ENCODE data around the gene KLC1. TPM values are rescaled to one million over a fixed set of nuclear protein-coding genes. Genes with fewer than 3 reads are reported as not detected.

KLC1 gene
- total and polyA plus RNA-seq, 4 donors: 22.9 to 131 (median 46.0) TPM

GRCh38 chr14:103696070-103696402 is 67.0 kb downstream of the KLC1 start (continued):
- no peak for TF ChIP-seq ZBTB33 (IDR thresholded peaks at IDR 0.05)
- no peak for TF ChIP-seq JUND (IDR thresholded peaks at IDR 0.05)
- TF ChIP-seq, protein P1, sequence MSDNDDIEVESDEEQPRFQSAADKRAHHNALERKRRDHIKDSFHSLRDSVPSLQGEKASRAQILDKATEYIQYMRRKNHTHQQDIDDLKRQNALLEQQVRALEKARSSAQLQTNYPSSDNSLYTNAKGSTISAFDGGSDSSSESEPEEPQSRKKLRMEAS (IDR thresholded peaks at IDR 0.05): no peak
- TF ChIP-seq SP1 (IDR thresholded peaks at IDR 0.05): no peak
- TF ChIP-seq FOXA2 (IDR thresholded peaks at IDR 0.05): no peak
- TF ChIP-seq RXRA (IDR thresholded peaks at IDR 0.05): no peak

DNA sequence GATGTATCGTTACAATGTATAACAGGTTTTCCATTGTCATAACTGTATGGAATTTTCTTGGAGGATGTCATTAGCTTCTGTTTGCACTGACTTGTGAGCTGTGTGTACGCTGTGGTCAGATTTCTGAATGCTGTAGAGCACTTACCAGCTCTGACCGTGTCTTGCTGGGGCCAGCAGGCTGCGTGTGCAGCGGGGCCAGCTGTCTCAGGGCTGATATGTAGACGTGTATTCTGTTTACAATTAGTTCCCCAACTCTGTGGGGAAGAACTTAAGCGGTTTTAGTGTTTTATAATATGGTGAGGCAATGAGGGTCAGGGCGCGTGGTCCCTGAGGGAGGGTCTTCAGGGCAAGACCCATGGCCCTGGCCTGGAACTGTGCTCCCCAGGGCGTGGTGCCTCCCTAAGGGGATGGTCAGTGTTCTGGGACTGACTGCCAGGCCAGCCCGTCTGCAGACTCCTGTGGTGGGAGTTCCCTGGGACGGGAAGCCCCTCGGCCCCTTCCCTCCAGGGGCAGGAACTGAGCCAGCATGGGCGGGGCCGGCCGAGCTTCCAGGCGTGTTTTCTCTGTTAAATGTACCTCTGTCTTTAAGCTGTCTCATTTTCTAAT is 67.6 kb downstream of the KLC1 start:
- TF ChIP-seq NR2F2 (IDR thresholded peaks at IDR 0.05): peak; percentile 75
- TF ChIP-seq EGR1 (IDR thresholded peaks at IDR 0.05; ENCODE audit: low read depth in 2 of 2): no peak
- no peak for TF ChIP-seq YY1 (IDR thresholded peaks at IDR 0.05)
- no peak for TF ChIP-seq HNF4G (IDR thresholded peaks at IDR 0.05)
- TF ChIP-seq ZBTB33 (IDR thresholded peaks at IDR 0.05): no peak
- no peak for TF ChIP-seq ATF3 (IDR thresholded peaks at IDR 0.05)
- H3K27me3 ChIP-seq (ENCODE audit: control insufficient read depth in 4 of 4, insufficient read depth in 4 of 4, low read length in 3 of 4): no peaks in the 10 kb centered on the region
- H3K4me1 ChIP-seq (ENCODE audit: control insufficient read depth in 4 of 4, insufficient read depth in 4 of 4, low read length in 3 of 4): peaks cover 3 to 22% (median 12%) of the 10 kb centered on the region in 4 donors
- no peaks in the 10 kb centered on the region for H3K9me3 ChIP-seq (ENCODE audit: control insufficient read depth in 4 of 4, low read length in 3 of 4)
- H3K4me3 ChIP-seq (ENCODE audit: low read depth in 1 of 3, low read length in 3 of 3): no peak overlapping the region
- H3K27ac ChIP-seq (ENCODE audit: low read depth in 1 of 2, low read length in 2 of 2): no peak overlapping the region
- H3K36me3 ChIP-seq (ENCODE audit: control insufficient read depth in 4 of 4, insufficient read depth in 3 of 4, low read depth in 1 of 4, low read length in 3 of 4): peaks cover 19 to 27% (median 22%) of the 10 kb centered on the region in 4 donors
- DNase-seq (ENCODE audit: low spot score): no peak
- H3K9ac ChIP-seq (ENCODE audit: low read depth in 1 of 2, low read length in 2 of 2): no peak overlapping the region
- 60% methylated on average over 17 of the region's 17 CpGs for WGBS

DNA sequence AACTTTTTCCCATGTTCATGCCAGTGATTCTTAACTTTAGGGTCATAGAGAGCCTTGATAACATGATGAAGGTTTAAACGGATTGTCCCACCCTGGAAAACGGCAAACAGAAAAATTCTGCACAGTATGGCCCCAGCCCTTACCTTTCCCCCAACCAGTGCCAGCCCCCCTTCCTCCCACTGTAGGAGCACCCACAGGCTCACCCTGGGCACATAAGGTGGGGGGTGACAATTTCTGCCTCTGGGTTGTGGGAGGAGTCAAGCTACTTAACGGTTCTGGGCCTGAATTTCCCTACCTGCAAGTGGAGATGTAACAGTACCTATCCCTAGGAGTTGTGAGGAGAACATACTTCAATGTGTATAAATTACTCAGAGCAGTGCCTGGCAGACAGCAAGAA is 68.2 kb downstream of the KLC1 start:
- Histone ChIP-seq H3K4me1 (ENCODE audit: control insufficient read depth in 4 of 4, insufficient read depth in 4 of 4, low read length in 3 of 4) (peaks cover 3 to 27% (median 12%) of the 10 kb centered on the region in 4 donors), H3K36me3 (ENCODE audit: control insufficient read depth in 4 of 4, insufficient read depth in 3 of 4, low read depth in 1 of 4, low read length in 3 of 4) (peaks cover 17 to 25% (median 21%) of the 10 kb centered on the region in 4 donors), H3K27ac (ENCODE audit: low read depth in 1 of 2, low read length in 2 of 2) (no peak overlapping the region), H3K9me3 (ENCODE audit: control insufficient read depth in 4 of 4, low read length in 3 of 4) (no peaks in the 10 kb centered on the region), H3K27me3 (ENCODE audit: control insufficient read depth in 4 of 4, insufficient read depth in 4 of 4, low read length in 3 of 4) (no peaks in the 10 kb centered on the region), H3K4me3 (ENCODE audit: low read depth in 1 of 3, low read length in 3 of 3) (no peak overlapping the region), H3K9ac (ENCODE audit: low read depth in 1 of 2, low read length in 2 of 2) (no peak overlapping the region)
- WGBS: 62% methylated on average over 3 of the region's 3 CpGs
- no peak for DNase-seq (ENCODE audit: low spot score)
- TF ChIP-seq HNF4G (IDR thresholded peaks at IDR 0.05) (no peak), NR2F2 (IDR thresholded peaks at IDR 0.05) (no peak), SP1 (IDR thresholded peaks at IDR 0.05) (no peak), EGR1 (IDR thresholded peaks at IDR 0.05; ENCODE audit: low read depth in 2 of 2) (no peak), ZBTB33 (IDR thresholded peaks at IDR 0.05) (no peak), GABPA (IDR thresholded peaks at IDR 0.05 in 1 of 2, conservative IDR thresholded peaks at IDR 0.05 in 1 of 2) (no peak), TAF1 (conservative IDR thresholded peaks at IDR 0.05) (no peak), JUND (IDR thresholded peaks at IDR 0.05) (no peak), HNF4A (conservative IDR thresholded peaks at IDR 0.05) (no peak), RAD21 (IDR thresholded peaks at IDR 0.05) (no peak), REST (IDR thresholded peaks at IDR 0.05) (no peak), FOXA1 (IDR thresholded peaks at IDR 0.05) (no peak), YY1 (IDR thresholded peaks at IDR 0.05) (no peak), ATF3 (IDR thresholded peaks at IDR 0.05) (no peak)
- TF ChIP-seq, protein P1 (IDR thresholded peaks at IDR 0.05): no peak

All from liver (tissue), 9 donors.